HG02943 (cell line): Measurements from ENCODE around the gene NODAL.
"Not testable (repeated sequence)": the region's sequence is repeated elsewhere in the genome, so short reads cannot be mapped to it uniquely, and the experiment has no call there.

ENCODE experiments used
- ATAC-seq: cut with Tn5 transposase; IDR thresholded peaks from one replicate; pipeline ENCODE4 v1.9.1; 2021; ENCODE audit warnings: mild to moderate bottlenecking, low read depth, moderate library complexity; ENCODE audit not compliant: unreplicated experiment

NODAL gene

DNA sequence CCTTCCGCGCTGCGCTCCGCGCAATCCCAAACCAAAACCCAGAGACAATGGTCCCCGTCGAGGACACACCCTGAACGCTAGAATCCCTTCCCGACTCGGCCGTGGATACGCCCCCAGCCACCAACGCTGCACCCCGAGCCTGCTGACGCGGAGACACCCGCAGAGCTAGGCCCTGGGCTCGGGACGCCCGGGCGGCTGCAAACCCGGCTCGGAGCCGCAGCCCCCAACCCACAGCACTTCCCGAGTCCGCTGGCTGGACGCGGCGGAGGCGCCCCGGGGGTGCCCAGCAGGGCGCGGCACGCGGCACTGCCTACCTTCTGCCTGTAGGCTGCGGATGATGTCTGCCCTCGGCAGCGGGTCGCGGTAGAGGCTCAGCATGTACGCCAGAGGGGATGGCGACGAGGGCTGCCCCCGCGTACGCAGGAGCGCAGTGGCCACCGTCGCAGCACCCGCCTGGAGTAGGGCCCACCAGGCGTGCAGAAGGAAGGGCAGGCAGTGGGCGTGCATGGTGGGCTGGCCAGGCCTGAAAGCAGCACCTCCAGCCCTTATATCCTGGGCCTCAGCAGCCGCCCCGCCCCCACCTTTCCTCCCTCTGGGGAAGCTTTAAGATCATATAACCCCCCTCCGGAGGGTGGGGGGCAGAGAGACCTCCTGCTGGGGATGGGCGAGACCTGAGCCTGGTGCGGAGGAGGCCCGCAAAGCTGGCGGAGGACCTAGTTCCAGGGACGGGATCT, at the start of gene NODAL:
Gene NODAL, minus strand, starts transcription at position 521 of the 734 bp plus-strand sequence. Its CDS starts 14 bp downstream, at position 507.
- ATAC-seq = no peak

DNA sequence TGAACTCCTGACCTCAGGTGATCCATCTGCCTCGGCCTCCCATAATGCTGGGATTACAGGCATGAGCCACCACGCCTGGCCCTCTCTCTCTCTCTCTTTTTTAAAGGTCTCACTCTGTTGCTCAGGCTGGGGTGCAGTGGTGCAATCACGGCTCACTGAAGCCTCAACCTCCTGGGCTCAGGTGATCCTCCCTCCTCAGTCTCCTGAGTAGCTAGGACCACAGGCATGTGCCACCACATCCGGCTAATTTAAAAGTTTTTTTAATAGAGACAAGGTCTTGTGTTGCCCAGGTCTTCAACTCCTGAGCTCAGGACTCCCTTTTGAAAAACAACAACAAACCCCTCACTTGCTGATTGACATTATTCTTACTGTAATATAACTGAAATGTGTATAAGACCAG, 48.7 kb upstream of the NODAL start:
- ATAC-seq = no peak

DNA sequence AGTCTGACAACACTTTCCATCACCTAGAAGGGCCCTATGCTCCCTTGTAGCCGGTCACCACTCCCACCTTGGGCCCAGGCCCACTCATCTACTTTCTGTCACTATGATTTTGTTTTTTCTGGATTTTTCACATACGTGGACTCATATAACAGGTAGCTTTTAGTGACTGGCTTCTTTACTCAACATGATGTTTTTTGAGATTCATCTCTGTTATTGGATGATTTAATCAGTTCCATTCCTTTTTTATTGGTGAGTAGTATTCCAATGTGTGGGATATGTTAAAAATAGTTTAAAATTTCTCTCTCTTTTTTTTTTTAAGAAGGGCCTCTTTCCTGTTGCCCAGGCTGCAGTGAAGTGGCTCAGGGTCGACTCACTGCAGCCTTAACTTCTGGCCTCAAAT, 46.3 kb upstream of the NODAL start:
- no peak for ATAC-seq

DNA sequence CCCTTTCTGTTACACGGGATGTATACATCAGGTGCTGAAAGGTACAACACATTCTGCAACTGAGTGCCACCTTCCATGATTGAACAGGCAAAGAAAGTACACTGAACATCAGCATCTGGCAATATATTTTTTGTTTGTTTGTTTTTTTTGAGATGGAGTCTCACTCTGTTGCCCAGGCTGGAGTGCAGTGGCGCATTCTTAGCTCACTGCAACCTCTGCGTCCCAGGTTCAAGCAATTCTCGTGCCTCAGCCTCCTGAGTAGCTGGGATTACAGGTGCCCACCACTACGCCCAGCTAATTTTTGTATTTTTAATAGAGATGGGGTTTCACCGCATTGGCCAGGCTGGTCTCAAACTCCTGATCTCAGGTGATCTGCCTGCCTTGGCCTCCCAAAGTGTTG, 42.4 kb upstream of the NODAL start:
- not testable (repeated sequence) for ATAC-seq

DNA sequence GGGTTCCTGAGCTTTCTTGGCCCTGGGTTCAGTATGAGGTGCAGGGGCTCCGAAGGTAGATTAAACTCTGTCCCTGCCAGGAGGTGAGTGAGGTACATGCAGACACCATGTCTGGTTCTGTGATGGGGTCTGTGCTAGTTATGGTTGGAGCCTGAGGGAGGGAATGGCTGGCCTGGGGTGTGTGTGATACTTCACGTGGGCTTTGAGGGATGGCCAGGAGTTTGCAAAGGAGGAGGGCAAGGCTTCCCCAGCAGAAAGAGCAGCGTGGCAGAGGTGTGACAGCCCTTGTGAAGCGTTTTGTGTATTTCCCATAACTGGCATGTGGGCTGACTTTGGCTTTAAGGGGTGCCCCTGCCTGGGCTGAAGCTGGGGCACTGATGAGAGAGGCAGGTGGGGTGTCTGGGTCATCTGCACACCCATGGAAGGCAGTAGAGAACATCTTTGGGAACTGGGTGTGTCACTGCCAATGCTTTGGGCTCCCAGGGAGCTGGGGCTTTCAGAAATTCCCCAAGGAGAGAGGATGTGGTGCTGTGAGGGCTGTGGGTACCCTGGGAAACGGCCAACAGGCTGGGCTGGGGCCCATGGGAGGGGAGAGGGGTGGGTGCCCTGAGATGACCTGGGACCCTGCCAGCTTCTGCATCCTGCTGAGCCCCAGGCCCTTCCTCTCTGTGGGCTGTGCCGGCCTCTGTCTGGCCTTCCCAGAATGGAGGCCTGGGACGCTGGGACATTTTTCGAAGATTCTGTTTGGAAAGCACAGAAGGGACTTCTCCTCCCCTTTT, 41.7 kb upstream of the NODAL start:
- no peak for ATAC-seq

DNA sequence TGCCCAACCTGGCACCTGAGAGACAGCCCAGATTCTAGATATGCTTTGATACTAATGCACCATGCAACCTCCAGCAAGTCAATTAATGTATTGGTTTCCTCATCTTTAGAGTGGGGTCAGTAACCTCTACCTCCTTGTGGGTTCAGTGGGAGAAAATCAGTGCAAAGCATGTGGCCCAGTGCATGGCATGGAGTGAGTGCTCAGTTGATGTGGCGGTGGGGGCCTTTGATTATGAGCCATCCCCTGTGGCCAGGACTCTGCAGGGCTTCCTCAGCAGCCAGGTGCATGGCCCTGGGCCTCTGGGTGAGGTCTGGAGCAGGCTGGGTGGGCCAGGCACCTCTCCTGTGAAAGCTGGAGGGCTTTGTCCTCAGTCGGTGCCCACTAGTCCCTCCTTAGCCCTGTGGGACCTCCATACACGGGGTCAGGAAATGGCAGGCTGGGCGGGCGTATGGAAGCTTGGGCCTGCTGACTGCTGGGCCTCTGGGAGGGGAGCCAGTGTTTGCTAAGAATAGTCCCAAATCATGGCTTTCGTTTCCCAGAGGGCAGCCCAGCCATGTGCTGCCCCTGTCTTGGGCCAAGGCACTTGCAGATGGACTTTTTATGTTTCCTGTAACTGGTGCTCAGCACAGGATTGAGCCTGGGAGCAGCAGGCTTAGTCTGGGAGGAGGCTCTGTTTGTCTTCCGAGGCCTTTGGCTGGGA, 40.5 kb upstream of the NODAL start:
- no peak for ATAC-seq

DNA sequence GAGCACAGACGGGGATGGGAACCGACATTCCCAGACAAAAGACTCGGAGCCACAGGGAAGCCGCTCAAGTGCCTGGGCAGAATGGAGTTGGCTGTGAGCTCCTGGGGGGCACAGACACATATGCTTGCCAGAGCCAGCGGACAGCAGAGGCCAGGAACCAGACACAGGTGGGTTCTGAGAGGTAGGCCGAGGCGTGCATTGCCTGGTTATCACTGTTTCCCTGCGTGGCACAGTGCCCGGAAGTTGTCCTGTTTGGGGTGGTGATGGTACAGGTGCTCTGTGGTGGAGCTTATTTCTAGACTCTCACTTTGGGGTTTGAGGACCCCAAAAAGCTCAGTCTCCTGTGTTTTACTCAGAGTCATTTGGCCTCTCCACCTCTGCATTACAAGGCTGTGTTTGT, 39.6 kb upstream of the NODAL start:
- ATAC-seq = no peak

DNA sequence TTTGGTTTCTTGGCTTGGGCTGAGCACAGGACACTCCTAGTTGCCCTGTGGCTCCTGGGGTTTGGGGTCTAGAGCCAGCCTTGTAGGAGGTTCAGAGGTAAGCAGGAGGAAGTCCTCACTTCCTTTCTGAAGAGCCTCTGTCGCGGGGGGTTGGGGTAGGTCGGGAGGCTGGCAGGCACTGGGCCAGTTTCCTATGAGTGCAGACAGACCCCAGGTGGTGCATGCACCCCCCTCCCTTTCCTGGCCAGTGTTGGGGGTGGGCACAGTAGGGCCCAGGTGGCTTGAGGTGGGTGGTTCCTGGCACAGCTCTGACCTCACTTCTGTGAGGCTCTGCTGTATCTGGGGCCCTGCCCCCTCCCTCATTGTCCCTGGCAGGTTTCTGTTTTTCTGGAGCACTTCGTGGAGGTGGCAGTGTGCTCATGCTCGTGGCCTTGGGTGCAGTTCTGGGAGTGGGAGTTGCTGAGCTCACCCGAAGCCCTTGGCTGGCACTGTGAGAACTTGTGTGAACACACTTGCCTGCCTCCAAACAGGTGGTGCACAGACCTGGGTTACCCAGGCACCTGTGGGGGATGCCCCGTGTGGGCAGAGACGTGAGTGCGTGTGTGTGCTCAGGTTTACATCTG, 38.9 kb upstream of the NODAL start:
- no peak for ATAC-seq

DNA sequence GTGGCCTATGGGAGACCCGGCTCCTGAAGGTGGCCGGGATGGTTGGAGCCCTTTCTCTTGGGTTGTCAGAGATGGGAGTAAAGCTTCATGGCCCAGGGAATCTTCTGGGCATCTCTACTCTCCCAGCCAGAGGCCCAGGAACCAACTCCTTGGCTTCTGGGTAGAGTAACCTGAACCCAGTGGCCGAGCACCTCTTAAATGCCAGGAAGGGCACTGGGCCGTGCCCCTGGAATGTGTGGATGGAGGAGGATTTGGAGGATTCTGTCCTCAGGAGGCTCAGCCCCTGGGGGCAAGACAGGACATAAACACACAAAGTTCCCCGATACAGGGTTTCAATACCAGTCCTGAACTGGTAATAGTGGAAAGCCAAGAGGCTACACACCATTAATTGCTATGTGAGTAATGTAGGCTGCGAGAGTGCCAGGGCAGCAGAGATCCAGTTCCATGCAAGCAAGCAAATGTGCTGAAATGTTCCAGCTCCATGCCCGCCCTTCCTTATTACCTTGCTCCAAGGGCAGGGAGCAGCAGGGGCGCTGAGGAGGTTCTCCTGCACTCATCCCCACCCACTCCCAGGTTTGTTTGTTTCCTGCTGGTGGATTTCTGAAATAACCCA, 38.3 kb upstream of the NODAL start:
- ATAC-seq = no peak

DNA sequence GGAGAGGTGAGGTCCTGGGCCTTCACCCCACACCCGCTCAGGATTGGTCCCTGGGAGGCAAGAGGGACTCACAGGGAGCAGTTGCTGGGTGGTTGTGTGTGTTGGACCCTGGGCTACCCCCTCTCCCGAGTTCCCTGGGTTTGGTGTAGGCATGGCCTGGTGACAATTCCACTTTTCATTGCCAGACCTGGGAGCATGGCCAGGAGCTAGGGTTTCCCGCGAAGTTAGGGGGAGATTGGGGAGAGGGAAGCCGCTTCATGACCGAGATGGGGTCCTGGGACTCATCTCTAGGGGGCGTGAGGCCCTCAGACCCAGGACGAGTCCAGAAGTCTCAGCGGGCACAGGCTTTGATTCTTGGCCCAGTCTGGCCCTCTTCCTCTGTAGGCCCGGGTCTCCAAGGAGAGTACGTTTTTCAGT, 37.7 kb upstream of the NODAL start:
- no peak for ATAC-seq

DNA sequence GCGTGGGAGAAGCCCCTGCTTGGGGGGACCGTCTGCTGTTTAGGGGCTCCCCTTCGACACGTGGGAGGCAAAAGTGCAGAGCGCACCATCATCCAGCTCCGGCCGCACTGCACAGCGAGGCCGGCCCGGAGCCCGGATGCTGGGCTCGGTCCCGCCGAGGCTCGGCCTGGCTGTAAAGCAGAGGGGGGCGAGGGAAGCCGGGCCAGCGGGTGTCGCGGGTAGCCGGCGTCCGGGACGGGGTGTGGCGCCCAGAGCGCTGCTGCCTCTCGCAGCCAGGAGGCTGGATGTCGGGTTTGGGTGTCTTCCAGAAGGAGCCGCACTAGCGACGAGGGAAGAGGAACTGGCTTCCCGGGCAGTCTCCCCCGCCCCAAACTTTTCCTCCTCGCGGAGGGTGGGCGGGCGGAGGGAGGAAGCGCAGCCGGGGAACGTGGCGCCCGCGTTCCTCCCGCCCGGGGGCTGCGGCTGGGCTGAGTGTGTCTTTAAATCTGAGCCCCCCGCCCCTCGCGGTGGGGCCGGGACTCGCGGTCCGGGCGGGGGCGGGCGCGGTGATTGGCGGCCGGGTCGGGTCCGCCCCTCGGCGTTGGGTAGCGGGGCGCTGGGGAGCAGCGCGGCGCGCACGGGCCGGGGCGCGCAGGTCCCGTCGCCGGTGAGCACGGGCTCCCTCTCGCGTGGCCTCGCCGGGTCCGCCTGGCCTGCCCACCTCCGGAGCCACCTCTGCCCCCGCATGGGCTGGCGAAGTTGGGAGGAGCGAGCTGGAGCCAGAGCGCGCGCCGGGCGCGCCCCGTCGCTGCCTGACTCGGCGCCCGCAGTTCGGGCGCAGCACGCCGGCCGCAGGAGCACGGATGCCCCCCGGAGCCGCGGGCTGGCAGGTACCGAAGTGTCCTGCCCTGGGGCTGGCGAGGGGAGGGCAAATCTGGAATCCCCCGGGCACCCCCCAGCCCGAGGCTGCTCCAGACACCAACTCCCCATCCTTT, 37.0 kb upstream of the NODAL start, which contains the start of gene PALD1:
Gene PALD1, plus strand, starts transcription at position 577 of the 974 bp plus-strand sequence. CDS start 47,185 bp downstream, outside the sequence.
- no peak for ATAC-seq

DNA sequence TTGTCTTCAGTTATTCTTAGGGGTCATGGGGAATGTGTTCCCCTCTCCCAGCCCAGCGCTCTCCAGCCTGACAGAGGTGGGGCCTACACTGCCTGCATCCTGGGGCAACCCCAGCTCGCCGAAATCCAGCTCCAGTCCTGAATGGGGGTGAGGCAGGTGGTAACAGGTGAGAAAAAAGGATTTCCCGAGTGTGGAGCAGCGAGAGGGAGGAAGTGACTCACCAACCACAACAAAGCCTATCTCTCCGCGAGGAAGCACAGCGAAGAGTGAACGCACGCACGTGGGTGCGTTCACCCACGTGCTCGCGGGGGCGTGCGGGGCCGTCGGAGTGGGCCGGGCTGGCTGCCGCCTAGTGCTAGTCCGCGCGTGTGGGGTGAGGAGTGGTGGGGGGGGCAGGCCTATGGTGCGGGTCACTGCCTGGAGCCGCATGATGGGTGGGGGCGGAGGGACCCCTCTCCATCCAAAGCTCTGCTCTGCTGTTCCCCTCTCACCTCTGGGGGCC, 36.2 kb upstream of the NODAL start:
- ATAC-seq = no peak

DNA sequence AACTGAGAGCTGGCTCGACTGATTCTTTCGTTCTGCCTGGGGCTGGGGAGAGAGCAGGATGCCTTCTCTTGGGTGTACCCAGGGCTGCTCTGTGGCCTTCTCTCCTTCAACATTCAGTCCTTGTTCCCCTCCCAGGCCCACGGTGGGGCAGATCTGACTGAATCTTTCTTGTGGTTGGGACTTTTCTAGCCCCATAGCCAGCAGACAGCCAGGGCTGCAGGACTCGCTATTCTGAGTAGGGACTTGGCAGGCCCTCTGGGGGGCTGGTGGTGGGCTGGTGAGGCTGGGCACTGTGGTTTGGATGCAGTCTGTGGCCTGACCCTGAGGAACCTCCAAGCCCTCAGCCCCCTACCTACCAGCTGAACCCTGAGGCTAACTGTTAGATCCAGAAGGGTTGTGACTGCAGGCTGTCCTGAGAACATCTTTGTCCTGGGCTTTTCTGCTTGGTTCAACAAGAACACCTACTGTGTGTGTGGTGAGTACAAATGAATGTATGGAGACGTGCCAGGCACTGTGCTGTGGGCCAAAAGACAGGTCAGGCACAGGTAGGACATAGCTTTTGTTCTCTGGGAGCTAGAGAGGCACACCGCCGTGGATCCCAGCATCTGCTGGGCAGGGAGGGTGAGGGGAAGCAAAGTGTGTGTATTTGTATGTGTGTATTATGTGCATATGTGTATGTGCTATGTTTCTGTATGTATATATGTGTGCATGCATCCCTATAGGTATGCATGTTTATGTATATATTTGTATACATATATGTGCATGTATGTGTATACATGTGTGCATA, 35.0 kb upstream of the NODAL start:
- ATAC-seq = no peak

DNA sequence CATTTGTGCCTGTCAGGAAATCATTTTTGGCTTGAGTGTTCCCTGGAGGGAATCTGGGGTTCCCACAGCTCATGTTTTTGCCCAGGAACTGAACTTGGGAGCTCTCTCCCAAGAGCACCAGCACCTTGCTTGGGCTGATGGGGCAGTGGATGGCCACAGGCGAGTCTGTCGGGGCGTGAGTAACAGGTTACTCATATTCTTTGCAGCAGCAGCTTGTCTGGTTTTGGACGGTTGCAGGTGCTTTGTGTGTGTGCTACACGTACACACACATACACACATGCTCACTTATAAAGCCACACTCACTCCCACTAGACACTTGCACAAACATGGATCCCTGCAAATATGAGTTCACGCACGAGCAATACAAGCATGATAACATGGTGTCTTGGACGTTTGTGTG, 34.2 kb upstream of the NODAL start:
- no peak for ATAC-seq

DNA sequence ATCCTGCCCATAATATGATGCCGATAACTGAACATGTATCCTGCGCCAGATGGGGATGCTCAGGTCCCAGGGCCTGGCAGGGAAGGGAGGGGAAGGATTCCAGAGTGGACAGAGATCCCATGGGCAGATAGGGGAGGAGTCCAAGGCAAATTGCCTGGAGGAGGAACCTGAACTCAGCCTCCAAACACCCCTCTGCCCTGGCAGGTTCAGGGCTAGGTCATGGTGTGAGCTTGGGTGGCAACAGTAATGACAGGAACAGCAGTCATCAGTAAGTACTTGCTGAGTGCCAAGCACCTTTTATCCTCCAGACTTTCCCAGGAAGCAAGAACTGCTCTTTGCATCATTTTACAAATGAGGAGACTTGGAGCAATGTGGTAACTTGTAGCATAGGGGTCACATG, 33.3 kb upstream of the NODAL start:
- ATAC-seq = no peak

DNA sequence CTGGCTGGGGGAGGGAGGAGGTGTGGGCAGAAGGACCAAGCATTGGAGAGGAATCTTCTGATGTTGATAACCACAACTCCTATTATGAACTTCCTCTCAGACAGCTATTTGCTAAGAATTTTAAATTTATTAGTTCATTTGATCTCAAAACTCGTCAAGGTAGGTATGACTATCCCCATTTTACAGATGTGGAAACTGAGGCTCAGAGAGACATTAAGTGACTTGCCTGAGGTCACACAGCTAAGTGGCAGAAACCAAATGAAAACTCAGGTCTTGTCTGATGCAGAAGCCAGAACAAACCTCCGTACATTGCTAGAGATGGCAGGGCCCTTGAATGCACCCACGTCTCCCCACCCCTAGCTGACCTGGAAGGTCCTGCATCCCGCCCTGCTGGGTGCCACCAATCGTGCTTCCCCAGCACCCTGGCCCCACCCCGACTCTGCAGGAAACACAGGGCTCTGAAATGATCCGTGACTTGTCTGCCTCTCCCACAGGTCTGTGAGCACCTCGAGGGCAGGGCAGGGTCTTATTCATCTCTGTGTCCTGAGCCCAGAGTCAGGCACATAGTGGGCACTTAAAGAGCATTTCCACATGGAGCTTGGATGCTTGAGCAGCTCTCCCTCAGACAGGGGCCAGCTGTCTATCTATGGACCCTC, 31.4 kb upstream of the NODAL start:
- ATAC-seq = no peak

DNA sequence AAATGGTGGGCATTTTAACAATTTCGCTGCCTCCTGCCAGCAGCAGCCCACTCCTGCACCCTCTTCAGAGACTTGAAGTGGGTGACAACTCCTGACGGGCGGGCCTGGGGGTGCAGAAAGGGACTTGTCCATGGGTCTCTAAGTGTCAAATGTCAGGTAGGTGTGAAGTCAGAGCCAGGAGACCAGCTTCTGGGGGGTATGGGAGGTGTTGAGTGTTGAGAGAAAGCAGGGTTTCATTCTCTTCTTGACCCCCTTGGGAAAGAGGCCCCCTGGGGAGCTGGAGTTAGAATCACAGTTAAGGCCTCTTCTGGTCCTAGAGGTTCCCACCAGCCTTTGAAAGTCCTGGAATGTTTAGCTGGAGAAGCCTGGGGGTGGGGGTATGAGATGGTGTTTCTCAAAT, 25.5 kb upstream of the NODAL start:
- no peak for ATAC-seq

DNA sequence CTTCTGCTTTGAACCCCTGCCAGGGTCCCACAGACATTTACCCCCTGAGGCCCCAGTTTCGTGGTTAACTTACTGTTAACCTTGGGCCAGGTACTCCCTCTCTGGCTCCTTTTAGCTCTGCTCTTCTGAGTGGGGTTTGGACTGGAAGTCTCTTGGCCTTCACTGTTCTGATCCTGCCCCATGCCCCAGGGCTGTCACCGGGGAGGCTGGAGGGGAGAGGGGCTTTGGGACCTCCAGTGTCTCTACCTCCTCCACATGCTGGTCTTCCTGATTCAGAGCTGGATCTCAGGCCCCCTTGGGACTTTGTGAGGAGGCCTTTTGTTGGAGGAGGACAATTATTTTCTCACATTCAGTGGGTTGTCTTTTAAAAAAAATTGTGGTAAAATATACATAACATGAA, 24.4 kb upstream of the NODAL start:
- no peak for ATAC-seq
